NCI-H524 (cell line): ENCODE measurements around the gene ITIH6.
A peak's percentile ranks its signal among the peaks of the same experiment; 100 is the strongest.
"Not testable (repeated sequence)": the region's sequence is repeated elsewhere in the genome, so short reads cannot be mapped to it uniquely, and the experiment has no call there.

Experiments
- DNase-seq, 2 experiments: peaks; one replicate each; lab custom pipeline; 2025; lab: John Stamatoyannopoulos, UW

ITIH6 gene

DNA sequence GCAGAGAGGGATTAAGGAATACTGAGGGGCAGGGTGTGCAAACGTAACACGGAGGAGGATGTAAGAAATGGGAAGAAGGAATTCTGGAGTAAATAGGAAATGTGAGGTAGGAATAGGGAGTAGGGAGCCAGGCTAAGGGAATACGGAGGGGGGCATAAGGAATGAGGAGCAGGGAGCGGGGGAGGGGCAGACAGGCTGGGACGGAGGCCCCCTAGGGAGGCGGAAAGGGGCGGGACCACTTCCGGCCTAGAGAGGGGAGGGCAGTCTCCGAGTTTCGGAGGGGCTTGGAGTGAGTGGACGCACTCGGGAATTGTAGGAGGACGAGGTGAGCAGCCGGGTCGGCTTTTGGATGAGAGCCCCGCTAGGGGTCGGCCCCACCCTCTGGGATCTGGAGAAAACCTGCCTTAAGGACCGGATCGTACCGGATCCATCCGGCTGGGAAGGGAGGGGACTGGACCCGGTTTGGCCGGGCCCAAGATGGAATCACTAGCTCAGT, 10.1 kb upstream of the ITIH6 start:
- DNase-seq, result peak; percentile 92 to 96

DNA sequence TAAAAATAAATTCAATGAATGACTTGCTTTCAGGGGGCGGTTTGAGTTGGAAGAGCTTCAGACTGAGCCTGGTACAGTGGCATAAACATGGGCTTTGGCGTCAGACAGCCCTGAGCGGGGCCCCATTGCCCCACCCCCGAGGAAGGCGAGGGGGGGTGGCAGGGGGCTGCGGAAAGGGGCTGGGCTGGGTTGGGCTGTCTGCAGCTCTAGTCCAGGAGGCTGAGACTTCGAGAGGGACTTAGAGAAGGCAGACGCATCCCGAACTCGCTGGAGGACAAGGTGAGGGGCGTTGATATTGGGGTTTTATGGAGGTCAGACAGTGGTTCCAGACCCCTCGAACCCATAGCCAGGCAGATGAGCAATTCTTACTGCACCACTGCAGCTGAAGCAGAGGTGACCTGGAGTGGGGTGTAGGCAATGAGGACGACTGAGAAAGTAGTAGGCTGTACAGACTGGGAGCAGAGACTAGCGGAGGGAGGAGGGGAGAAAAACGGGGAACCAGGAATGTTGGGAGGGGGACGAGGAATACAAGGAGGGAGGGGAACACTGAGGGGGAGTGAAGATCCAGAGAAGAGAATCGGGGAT, 9.6 kb upstream of the ITIH6 start, which contains the start of gene MAGED2:
Gene MAGED2, plus strand, starts transcription at position 222 of the 585 bp plus-strand sequence. CDS start 1,587 bp downstream, outside the sequence.
- DNase-seq, result peak; percentile 34 to 56

DNA sequence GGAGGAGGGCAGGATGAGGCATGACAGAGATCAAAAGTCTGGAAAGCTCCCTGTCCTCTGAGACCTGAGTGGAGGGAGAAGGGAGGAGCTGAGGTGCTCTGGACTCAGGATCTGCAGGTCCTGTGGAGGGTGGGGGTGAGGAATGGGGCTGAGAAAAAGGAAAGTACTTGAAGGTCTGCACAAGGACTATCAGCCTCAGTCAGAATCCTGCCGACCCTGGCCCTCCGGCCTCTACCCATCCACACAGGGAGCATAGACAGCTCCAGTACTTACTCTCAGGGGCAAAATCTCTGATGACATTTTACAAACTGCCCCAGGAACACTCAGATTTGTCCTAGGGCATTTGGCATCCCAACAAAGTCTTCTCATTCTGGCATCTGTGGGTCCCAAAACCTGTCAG, 991 bp upstream of the ITIH6 start:
- DNase-seq, result no peak

DNA sequence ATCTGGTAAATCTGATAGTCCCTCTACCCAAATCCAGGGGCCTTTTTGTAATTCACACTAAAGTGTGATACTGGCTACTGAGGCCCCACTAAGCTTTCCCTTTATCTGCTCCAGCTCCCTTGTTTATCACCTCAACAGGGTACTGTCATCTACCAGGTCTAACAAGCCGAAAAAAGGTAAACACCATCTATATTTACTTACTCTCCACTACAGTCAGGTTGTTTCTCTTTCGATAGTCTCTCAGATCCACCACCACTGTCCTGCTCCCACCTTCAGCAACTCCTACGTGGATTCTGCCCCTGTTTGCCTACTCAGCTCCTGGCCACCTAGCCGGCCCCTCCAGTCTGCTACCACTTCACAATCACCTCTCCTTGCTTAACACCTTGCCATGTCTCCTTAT, 3.3 kb downstream of the ITIH6 start:
- no peak for DNase-seq

DNA sequence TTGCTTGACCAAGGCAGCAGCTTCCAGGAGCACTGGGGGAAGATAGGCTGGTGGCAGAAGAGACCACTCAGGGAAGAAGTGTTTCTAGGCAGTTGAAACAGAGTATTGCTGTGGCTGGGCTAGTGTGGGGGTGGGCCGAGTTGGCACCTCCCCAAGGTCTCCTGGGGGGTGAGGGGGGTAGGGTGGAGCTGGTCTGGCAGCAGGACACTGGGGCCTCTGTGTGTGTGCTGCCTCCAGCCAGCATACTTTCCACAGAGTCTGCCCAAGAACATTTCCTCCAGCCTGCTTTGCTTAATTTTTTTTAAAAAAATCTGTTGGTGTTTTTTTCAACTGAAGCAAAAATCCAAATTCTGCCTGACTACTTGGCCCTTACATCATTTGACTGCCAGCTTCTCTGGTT, 4.0 kb downstream of the ITIH6 start:
- DNase-seq, result no peak

DNA sequence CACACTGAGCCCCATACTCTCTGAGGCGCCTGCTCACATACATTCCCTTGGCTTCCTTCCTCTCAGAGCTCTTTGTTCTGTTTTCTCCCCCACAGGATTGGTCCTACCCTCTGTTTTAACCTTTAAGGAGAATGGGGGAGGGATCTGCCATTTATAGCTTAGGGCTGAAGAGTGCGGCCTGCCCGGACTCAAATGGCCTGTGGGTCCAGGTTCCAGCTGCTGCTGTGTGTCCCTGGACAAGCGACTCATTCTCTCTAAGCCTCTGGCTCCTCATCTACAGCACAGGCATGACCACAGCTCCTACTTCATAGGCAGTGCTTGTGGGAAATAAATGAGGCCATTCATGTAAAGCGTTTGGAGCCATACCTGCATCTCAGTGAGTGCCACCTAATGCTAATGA, 8.7 kb downstream of the ITIH6 start:
- not testable (repeated sequence) for DNase-seq

DNA sequence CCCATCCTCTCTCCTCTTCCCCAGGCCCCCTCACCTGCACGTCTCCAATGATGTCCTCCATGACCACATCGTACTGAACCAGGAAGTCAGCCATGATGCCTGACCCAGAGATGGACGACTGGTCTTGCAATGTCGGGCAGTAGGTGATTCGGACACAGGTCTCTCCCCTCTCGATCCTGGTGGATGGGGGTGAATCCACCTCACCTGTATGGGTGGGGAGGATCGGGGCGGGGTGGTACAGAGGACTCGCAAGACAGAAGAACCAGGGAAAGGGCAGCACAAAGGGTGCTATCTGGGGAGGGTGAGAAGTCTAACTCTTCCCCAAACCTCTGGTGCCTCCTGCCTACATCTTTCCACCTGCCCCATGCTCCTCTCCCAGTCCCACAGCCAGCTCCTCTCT, 9.6 kb downstream of the ITIH6 start:
- DNase-seq, result no peak

DNA sequence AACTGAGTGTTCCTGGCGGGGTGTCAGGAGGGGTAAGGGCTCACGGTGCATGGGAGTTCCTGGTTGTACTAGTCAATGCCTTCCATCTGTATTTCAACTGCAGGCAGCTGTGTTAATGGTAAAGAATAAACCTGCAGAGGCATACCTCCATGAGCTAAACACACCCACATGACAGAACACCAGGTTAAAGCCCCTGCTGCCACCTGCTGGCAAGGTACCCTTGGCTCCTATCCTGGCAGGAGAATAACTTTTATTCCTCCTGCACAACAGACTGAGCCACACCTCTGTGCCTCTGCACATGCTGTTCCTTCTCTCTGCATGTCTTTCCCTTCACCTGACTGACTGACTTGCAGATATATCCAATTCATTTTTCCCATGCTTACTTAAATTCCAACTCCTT, 11.1 kb downstream of the ITIH6 start:
- peak in 1 of 2 experiments; percentile 2 for DNase-seq

DNA sequence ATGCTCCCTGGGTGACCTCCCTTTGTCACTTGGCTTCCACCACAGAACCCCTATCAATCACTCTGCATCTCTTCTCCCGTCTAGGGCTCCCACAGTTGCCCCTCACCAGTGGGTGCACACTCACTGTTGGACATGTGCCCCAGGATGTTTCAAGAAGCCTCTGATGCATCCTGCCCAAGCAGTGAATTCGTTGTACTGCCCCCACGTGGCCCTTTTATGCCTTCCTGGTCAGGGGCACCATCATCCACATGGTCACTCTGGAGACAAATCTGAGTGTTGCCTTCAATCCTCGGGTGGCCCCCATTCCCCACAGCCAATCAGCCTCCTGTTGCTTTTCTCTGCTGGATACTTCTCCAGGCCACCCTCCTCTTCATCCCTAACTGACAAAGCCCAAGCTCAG, 12.2 kb downstream of the ITIH6 start:
- DNase-seq, result peak in 1 of 2 experiments; percentile 40

DNA sequence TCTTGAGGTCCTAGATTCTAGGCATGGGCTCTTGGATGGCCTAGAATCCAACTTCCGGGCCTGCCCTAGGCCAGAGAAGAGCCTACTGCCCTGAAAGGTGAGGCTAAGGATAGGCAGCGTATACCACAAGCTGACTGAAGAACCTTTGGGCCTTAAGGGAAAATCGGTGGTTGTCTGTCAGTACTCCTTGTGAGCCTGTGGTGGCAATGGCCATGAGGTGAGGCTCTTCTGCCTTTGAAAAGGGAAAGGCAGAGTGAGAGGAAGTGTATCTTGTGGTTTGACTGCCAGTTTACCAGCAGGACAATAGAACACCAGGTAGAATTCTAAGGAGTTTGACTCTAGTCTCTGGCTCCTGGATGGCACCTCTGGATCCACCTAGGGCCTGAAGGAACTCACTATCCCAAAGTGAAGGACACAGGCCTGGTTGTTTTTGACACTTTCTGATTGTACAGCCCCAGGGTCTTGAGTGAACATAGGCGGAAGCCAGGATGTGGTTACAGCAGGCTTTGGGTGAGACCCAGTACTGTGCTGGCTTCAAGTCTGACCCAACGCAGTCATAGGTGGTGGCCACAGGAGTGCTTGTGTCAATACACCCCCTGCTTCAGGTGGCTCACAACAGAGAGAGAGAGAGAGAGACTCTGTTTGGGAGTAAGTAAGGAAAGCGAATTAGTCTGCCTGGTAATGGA, 20.9 kb downstream of the ITIH6 start:
- DNase-seq, result no peak

DNA sequence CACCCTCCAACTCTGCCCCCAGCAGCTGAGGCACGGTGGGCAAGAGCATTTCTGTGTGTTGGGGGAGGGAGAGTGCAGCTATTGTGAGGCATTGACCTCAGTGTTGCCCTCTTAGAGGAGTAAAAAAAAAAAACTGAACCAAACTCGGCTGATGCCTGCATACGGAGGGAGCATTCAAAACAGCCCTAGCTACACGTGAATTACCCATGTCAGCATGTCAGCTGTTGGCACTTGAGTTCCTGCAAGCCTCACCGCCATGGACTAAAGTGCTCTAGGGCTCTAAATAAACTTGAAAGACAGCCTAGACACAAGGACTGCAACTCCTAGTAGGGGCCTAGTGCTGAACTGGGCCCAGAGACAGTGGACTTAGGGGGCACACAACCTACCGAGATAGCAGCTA, 22.0 kb downstream of the ITIH6 start:
- DNase-seq, result no peak

DNA sequence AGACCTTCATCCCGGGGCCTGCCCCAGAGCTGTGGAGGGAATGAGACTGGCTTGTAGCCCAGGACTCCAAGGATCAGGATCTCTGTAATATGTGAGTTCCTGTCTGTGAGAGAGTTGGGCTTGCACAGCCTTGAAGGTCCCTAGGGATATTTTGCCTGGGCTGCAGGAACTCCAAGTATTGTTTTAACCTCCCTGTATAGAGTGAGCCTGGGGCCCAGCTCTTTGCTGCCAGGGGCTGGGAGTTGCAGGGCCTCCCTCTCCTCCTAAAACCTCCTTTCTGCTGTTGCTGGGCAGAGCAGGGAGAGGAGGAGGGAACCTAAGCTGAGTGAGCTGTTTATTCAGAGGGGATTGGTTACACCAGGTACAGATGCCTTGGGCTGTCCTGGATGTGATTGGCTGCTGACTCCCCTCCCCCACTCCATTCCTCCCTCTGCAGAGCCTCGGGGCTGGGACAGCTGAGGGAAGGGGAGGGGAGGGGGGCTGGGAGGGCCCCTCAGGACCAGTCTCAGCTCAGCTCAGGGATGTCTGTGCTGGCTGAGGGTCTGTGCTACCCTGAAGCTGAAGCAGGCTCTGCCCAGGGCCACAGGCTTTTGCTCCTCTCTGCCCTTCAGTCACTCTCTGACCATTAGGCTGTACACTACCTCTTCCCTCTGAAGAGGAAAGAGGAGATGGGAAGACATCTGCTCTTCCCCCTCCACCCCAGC, 23.5 kb downstream of the ITIH6 start:
- peak; percentile 78 to 81 for DNase-seq

DNA sequence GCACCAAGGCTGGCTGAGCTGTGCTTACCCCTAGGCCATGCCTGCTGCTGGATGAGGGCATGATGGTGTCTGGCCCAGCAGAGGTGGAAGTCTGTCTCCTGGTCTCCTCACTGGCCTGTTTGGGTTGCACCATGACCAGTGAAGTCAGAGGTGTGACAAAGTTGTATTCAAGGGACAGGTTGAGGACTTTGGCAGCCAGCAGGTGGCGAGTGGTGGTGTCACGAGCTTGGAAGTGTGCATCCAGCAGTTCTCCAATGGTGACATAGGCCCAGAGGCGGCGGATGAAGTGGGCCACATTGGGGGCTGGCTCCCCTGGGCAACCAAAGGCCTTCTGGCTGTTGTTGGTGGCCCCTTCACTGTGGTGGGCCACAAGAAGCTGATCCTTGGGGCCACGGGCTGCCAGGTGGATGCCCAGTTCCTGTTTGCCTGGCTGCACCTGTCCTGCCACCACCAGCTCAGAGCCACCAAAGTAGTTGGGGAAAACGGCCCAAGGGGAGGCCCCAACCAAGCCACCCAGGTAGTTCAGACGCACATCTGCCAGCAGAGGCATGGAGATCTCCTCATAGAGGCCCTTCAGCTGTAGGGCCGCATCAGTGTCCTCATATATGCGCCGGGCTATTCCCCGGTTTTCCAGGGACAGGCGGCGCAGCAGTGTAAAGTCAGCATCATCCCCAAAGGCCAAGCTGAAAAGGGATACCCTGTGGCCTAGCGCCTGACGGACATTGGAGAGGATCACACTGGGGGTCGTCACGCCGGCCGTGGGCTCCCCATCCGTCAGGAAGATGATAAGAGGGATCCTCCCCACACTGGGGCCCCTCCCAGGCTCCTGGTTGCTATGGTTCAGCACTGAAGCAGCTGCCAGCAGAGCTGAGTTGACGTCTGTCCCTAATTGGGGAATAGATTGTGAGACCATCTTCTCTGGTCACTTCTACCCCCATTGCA, 39.7 kb downstream of the ITIH6 start:
- DNase-seq, result no peak

DNA sequence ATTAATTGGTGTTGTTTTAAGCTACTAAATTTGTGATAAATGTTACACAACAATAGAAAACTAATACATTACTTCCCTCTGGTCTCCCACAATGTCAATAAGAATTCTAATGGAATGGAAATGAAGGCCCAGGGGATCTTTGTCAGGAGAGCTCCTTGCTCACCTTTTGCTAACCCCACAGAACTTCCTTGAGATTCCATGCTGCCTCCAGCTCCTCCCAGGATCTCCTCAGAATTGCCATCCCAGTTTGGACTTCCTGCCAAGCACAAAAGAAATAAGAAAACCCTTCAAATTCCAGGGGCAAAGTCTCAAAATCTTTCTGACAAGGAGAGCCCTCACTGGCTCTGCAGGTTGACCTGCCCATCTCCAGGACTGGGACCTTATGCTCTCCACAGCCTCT, 43.2 kb downstream of the ITIH6 start:
- no peak for DNase-seq

DNA sequence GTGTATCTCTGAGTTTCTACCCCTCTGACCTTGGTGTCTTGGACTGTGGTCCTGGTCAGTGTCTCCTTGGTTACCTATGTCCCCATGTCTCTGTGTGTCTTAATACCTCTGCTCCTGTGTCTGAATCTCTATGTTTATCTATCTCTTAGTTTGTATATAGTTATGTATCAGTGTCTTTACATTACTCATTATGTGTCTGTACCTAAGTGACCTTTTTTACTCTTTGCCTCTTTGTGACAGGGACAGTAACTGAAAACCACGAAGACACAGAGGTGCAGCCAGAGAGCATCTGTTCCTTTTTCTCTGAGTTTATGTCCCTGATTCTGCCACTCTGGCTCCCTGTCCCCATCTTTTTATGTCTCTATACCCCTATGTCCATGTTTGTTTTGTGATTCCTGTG, 49.4 kb downstream of the ITIH6 start:
- no peak for DNase-seq

DNA sequence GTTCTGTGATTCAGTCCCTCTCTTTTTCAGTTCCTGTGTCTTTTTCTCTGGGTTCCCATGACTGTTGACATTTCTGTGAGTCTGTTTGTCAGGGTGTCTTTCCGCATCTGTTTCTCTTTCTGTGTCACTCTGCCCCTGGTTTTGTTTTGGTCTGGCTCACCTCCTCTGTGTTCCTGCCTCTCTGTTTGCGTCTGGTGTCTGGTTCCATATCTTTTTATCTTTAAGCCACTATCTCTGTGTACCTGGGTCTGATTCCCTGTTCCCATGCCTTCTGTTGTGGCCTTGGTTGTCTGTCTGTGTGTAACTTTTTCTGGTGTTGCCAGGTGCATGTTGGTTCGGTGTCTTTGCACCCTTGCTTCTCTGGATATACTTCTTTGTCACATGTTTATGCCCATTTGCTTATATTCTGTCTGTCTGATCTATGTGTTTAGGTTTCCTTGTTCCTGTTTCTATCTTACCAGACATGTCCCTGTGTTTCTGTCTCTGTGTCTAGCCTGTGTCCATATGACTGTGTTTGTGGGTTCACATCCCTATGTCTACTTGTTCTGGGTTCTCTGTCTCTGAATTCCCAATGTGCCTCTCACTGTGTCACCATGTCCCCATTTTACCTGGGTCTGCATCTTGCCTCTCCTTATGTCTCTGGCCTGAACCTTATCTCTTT, 50.2 kb downstream of the ITIH6 start:
- no peak for DNase-seq

DNA sequence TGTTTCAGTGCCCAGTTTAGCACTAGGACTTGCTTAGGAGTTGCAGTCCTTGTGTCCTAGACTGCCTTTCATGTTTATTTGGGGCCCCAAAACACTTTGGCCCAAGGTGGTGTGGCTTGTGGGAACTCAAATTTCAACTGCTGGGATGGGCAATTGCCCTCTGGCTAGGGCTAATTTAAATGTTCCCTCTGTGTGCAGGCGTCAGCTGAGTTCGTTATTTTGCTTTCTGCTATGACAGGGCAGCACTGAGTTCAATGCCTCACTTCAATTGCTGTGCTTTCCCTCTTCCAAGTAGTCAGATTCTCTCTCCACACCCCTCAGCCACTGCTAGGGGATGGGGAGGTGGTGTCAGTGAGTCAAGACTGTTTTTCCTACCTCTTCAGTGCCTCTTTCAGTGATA, 51.1 kb downstream of the ITIH6 start:
- DNase-seq, result no peak

DNA sequence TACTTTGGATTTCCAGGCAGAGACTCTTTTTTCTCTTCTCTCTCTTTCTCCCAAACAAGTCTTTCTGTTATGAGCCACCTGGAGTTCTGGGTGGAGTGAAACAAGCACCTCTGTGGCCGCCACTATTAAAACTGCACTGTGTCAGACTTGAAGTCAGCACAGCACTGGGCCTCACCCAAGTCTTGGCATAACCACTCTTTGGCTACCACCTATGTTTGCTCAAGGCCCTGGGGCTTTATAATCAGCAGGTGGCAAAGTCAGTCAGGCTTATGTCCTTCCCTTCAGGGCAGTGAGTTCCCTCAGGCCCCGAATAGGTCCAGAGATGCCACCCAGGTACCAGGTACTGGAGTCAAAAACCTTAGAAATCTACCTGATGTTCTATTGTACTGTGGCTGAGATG, 52.4 kb downstream of the ITIH6 start:
- no peak for DNase-seq

DNA sequence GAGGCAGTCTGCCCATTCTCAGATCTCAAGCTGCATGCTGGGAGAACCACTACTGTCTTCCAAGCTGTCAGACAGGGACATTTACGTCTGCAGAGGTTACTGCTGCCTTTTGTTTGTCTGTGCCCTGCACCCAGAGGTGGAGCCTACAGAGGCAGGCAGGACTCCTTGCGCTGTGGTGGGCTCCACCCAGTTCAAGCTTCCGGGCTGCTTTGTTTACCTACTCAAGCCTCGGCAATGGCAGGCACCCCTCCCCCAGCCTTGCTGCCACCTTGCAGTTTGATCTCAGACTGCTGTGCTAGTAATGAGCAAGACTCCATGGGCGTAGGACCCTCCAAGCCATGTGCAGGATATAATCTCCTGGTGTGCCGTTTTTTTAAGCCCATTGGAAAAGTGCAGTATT, 59.5 kb downstream of the ITIH6 start:
- not testable (repeated sequence) for DNase-seq

DNA sequence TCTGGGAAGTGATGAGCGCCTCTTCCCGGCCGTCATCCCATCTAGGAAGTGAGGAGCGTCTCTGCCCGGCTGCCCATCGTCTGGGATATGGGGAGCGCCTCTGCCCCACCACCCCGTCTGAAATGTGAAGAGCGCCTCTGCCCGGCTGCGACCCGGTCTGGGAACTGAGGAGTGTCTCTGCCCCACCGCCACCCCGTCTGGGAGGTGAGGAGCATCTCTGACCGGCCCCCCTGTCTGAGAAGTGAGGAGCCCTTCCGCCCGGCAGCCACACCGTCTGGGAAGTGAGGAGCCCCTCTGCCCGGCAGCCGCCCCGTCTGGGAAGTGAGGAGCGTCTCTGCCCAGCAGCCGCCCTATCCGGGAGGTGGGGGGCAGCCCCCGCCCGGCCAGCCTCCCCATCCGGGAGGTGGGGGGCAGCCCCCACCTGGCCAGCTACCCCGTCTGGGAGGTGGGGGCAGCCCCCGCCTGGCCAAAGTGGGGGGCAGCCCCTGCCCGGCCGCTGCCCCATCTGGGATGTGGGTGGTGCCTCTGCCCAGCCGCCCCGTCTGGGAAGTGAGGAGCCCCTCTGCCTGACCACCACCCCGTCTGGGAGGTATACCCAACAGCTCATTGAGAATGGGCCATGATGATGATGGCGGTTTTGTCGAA, 61.6 kb downstream of the ITIH6 start:
- DNase-seq, result not testable (repeated sequence)

DNA sequence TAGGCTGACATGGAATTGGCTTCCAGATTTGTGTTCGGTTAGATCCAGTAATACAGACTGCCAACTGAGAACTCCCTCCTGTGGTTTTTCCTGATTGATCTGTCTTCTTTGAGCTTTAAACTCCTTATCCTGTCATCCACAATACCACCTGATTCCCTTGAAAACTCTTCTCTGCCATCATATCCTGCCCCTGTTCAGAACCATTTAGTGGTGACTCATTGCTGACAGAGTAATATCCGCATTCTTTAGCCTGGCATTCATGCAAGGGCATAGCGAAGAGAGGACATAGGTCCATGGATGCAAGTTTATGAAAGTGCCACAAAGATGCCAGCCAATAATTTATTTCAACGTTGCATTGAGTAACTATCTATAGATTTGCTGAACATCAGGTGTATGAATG, 76.6 kb downstream of the ITIH6 start:
- DNase-seq, result no peak
